ENCODE results near the gene PON2. TPM values are rescaled to one million over a fixed set of nuclear protein-coding genes. Genes with fewer than 3 reads are reported as not detected.
"Not testable (repeated sequence)": the region's sequence is repeated elsewhere in the genome, so short reads cannot be mapped to it uniquely, and the experiment has no call there.

Gene PON2
- total RNA-seq, 1 experiment from 2014 or later: 141 TPM

GRCh38 chr7:95394370-95394769 lies 40.5 kb downstream of the PON2 start:
- Histone ChIP-seq H3K36me3 (ENCODE audit: control insufficient read depth, insufficient read depth, low read length) (no peaks in the 10 kb centered on the region), H3K4me3 (ENCODE audit: low read depth, low read length) (no peak overlapping the region), H3K9me3 (no peaks in the 10 kb centered on the region), H3K4me1 (peaks cover 9% of the 10 kb centered on the region; the same call in 1 of the 2 replicates), H3K27me3 (replicated peaks; ENCODE audit: control insufficient read depth, insufficient read depth, low read length) (no peaks in the 10 kb centered on the region)
- H3K36me3 Mint-ChIP-seq (ENCODE audit: insufficient read depth, unreplicated experiment): peaks cover 8% of the 10 kb centered on the region
- intact Hi-C loops (cut with micrococcal nuclease; ENCODE audit: unreplicated experiment): no loop called here
- no peak for TF ChIP-seq CTCF (IDR thresholded peaks at IDR 0.05; ENCODE audit: insufficient read depth in 1 of 2, low read depth in 1 of 2, low read length in 1 of 2, severe bottlenecking in 1 of 2, unreplicated experiment in 1 of 2)
- no TSS peak for BruUV-seq (replicated peaks)
- no peak overlapping the region for H3K27ac Mint-ChIP-seq (ENCODE audit: unreplicated experiment)
- ChIA-PET POLR2A (no interaction called here), CTCF (interaction anchor here (1.5 kb wide), 1 partner anchor 83 kb away, joined by 3 read pairs; no protein-coding TSS in a partner anchor)
- DNase-seq: no peak
- H3K9me3 Mint-ChIP-seq (ENCODE audit: unreplicated experiment): no peaks in the 10 kb centered on the region
- no peaks in the 10 kb centered on the region for H3K27me3 Mint-ChIP-seq (ENCODE audit: insufficient read depth, unreplicated experiment)
- no peak overlapping the region for H3K4me3 Mint-ChIP-seq (ENCODE audit: unreplicated experiment)
- H3K4me1 Mint-ChIP-seq (ENCODE audit: low read depth, unreplicated experiment): peaks cover 11% of the 10 kb centered on the region

GRCh38 chr7:95391761-95392160 lies 43.1 kb downstream of the PON2 start:
- no peaks in the 10 kb centered on the region for H3K27me3 Mint-ChIP-seq (ENCODE audit: insufficient read depth, unreplicated experiment)
- H3K9me3 ChIP-seq: no peaks in the 10 kb centered on the region

GRCh38 chr7:95389516-95389915 lies 45.3 kb downstream of the PON2 start:
- H3K27ac Mint-ChIP-seq (ENCODE audit: unreplicated experiment): no peak overlapping the region
- no peaks in the 10 kb centered on the region for H3K36me3 ChIP-seq (ENCODE audit: control insufficient read depth, insufficient read depth, low read length)
- no peaks in the 10 kb centered on the region for H3K9me3 ChIP-seq
- BruUV-seq (replicated peaks): no TSS peak
- no peaks in the 10 kb centered on the region for H3K4me1 ChIP-seq
- H3K4me3 Mint-ChIP-seq (ENCODE audit: unreplicated experiment): no peak overlapping the region
- ChIA-PET CTCF (no interaction called here), POLR2A (no interaction called here)
- no peak for DNase-seq
- H3K36me3 Mint-ChIP-seq (ENCODE audit: insufficient read depth, unreplicated experiment): no peaks in the 10 kb centered on the region
- intact Hi-C loops (cut with micrococcal nuclease; ENCODE audit: unreplicated experiment): no loop called here
- H3K9me3 Mint-ChIP-seq (ENCODE audit: unreplicated experiment): no peaks in the 10 kb centered on the region
- no peak for TF ChIP-seq CTCF (IDR thresholded peaks at IDR 0.05; ENCODE audit: insufficient read depth in 1 of 2, low read depth in 1 of 2, low read length in 1 of 2, severe bottlenecking in 1 of 2, unreplicated experiment in 1 of 2)
- no peaks in the 10 kb centered on the region for H3K27me3 ChIP-seq (replicated peaks; ENCODE audit: control insufficient read depth, insufficient read depth, low read length)
- H3K27me3 Mint-ChIP-seq (ENCODE audit: insufficient read depth, unreplicated experiment): no peaks in the 10 kb centered on the region
- no peak overlapping the region for H3K4me3 ChIP-seq (ENCODE audit: low read depth, low read length)
- H3K4me1 Mint-ChIP-seq (ENCODE audit: low read depth, unreplicated experiment): no peaks in the 10 kb centered on the region

More at GRCh38 chr7:95391761-95392160, 43.1 kb downstream of the PON2 start:
- no peak for TF ChIP-seq CTCF (IDR thresholded peaks at IDR 0.05; ENCODE audit: insufficient read depth in 1 of 2, low read depth in 1 of 2, low read length in 1 of 2, severe bottlenecking in 1 of 2, unreplicated experiment in 1 of 2)
- H3K4me1 Mint-ChIP-seq (ENCODE audit: low read depth, unreplicated experiment): no peaks in the 10 kb centered on the region
- H3K36me3 Mint-ChIP-seq (ENCODE audit: insufficient read depth, unreplicated experiment): peaks cover 5% of the 10 kb centered on the region
- no peaks in the 10 kb centered on the region for H3K27me3 ChIP-seq (replicated peaks; ENCODE audit: control insufficient read depth, insufficient read depth, low read length)
- BruUV-seq (replicated peaks): no TSS peak
- no peak overlapping the region for H3K4me3 ChIP-seq (ENCODE audit: low read depth, low read length)
- POLR2A ChIA-PET: no interaction called here
- no peaks in the 10 kb centered on the region for H3K9me3 Mint-ChIP-seq (ENCODE audit: unreplicated experiment)
- no peak overlapping the region for H3K4me3 Mint-ChIP-seq (ENCODE audit: unreplicated experiment)
- no peak for DNase-seq
- peaks cover 3% of the 10 kb centered on the region; the same call in 1 of the 2 replicates for H3K4me1 ChIP-seq
- intact Hi-C loops (cut with micrococcal nuclease; ENCODE audit: unreplicated experiment): no loop called here
- no peak overlapping the region for H3K27ac Mint-ChIP-seq (ENCODE audit: unreplicated experiment)
- H3K36me3 ChIP-seq (ENCODE audit: control insufficient read depth, insufficient read depth, low read length): no peaks in the 10 kb centered on the region
- CTCF ChIA-PET: no interaction called here

- H3K4me3 Mint-ChIP-seq (ENCODE audit: unreplicated experiment); CTCF ChIA-PET; H3K27me3 ChIP-seq (replicated peaks; ENCODE audit: control insufficient read depth, insufficient read depth, low read length); H3K4me1 Mint-ChIP-seq (ENCODE audit: low read depth, unreplicated experiment); BruUV-seq (replicated peaks); POLR2A ChIA-PET; H3K27ac Mint-ChIP-seq (ENCODE audit: unreplicated experiment); H3K4me1 ChIP-seq; H3K4me3 ChIP-seq (ENCODE audit: low read depth, low read length); H3K36me3 Mint-ChIP-seq (ENCODE audit: insufficient read depth, unreplicated experiment); DNase-seq; H3K9me3 ChIP-seq; H3K9me3 Mint-ChIP-seq (ENCODE audit: unreplicated experiment); H3K27me3 Mint-ChIP-seq (ENCODE audit: insufficient read depth, unreplicated experiment); intact Hi-C loops (cut with micrococcal nuclease; ENCODE audit: unreplicated experiment); H3K36me3 ChIP-seq (ENCODE audit: control insufficient read depth, insufficient read depth, low read length): not testable (repeated sequence)
Measured at GRCh38 chr7:95379457-95379856, 55.4 kb downstream of the PON2 start.
